A549 (cell line): Measurements from ENCODE around the gene FAM131A. TPM values are rescaled to one million over a fixed set of nuclear protein-coding genes. Genes with fewer than 3 reads are reported as not detected.

ENCODE experiments used
- ATAC-seq, 2 experiments: fragments of 200-7000 bp in 1 of 2; fragments of >200 bp in 1 of 2; cut with Nextera tagmentation in 1 of 2; cut with Tn5 transposase in 1 of 2; 3 replicates each; pipeline versions ENCODE4 v1.8.0 to v1.9.1; 2018 to 2020; ENCODE audit warnings: mild to moderate bottlenecking in 1 of 2, moderate library complexity in 1 of 2
- CTCF ChIA-PET: fragments of 300-600 bp; sonication (Branson Sonifier 250); formaldehyde crosslinking; extraction: SDS; loops from one replicate; lab custom pipeline; 2021; ENCODE audit warnings: antibody characterized with exemption, inconsistent platforms; lab: Yijun Ruan, JAX
- POLR2A ChIA-PET: fragments of 350-600 bp; formaldehyde crosslinking; extraction: SDS; loops from one replicate; lab custom pipeline; 2021; ENCODE audit warnings: antibody characterized with exemption, inconsistent platforms; lab: Yijun Ruan, JAX
- DNase-seq, 2 experiments: peaks; one replicate each; pipeline versions ENCODE4 v3.0.0 to v3.0.0-alpha.2; 2011 to 2016; ENCODE audit warnings: low read depth in 1 of 2, low spot score in 1 of 2
- FAIRE-seq: peaks from 2 replicates; lab custom pipeline; 2011; peaks lifted over from hg19 to GRCh38; lab: Jason Lieb, UNC
- H3K27ac ChIP-seq, 2 experiments: fragments of >200 bp; sonication (Bioruptor Twin); formaldehyde crosslinking; 3 replicates each; pipeline ENCODE4 v1.5.1; 2016 to 2017
- H3K4me1 ChIP-seq: fragments of >200 bp; sonication (Bioruptor Twin); formaldehyde crosslinking; 3 replicates; pipeline ENCODE4 v1.6.1; 2016
- H3K4me2 ChIP-seq: fragments of >200 bp; sonication (Bioruptor Twin); formaldehyde crosslinking; 3 replicates; pipeline ENCODE4 v1.6.1; 2016
- H3K4me3 ChIP-seq: fragments of >200 bp; sonication (Bioruptor Twin); formaldehyde crosslinking; 3 replicates; pipeline ENCODE4 v1.5.1; 2016
- H3K9me3 ChIP-seq: fragments of >200 bp; sonication (Bioruptor Twin); formaldehyde crosslinking; 3 replicates; pipeline ENCODE4 v1.6.1; 2016
- BHLHE40 ChIP-seq: IDR thresholded peaks from 2 replicates; pipeline ENCODE4 v1.6.1; 2012; ENCODE audit warnings: low read depth, low read length, inconsistent platforms
- ESRRA ChIP-seq: fragments of 150-350 bp; IDR thresholded peaks from 2 replicates; pipeline ENCODE4 v1.6.1; 2014; ENCODE audit warnings: mild to moderate bottlenecking, low read length, borderline replicate concordance
- FOSL2 ChIP-seq, 2 experiments: fragments of 450-650 bp in 1 of 2; fragments of >200 bp in 1 of 2; sonication (Bioruptor Twin) in 1 of 2; formaldehyde crosslinking; IDR thresholded peaks; 2 replicates each; pipeline versions ENCODE4 v1.5.0 to v1.6.1; 2016 to 2020; ENCODE audit warnings: mild to moderate bottlenecking in 1 of 2, moderate library complexity in 1 of 2
- GATA3 ChIP-seq: IDR thresholded peaks from 2 replicates; pipeline ENCODE4 v1.6.1; 2012; ENCODE audit warnings: borderline replicate concordance
- JUNB ChIP-seq: fragments of >200 bp; sonication (Bioruptor Twin); formaldehyde crosslinking; IDR thresholded peaks from 2 replicates; pipeline ENCODE4 v1.6.1; 2016
- MAFK ChIP-seq: fragments of 450-650 bp; IDR thresholded peaks from 2 replicates; pipeline ENCODE4 v1.6.1; 2014; ENCODE audit not compliant: partially characterized antibody
- NFE2L2 ChIP-seq: fragments of 150-350 bp; conservative IDR thresholded peaks from 2 replicates; pipeline ENCODE4 v1.6.1; 2014; ENCODE audit warnings: low read length
- NPAS2 ChIP-seq: fragments of 250-450 bp; sonication (Bioruptor Pico); IDR thresholded peaks from 2 replicates; pipeline ENCODE4 v1.8.0; 2022; ENCODE audit warnings: mild to moderate bottlenecking, moderate library complexity, borderline replicate concordance
- RAD21 ChIP-seq, 2 experiments: fragments of >200 bp in 1 of 2; sonication (Bioruptor Twin) in 1 of 2; formaldehyde crosslinking in 1 of 2; IDR thresholded peaks in 1 of 2; conservative IDR thresholded peaks in 1 of 2; 2 replicates in 1 of 2; 3 replicates in 1 of 2; pipeline ENCODE4 v1.6.1; 2012 to 2018; ENCODE audit warnings: inconsistent platforms in 1 of 2
- RARB ChIP-seq: fragments of 250-450 bp; sonication (Bioruptor Pico); IDR thresholded peaks from 2 replicates; pipeline ENCODE4 v1.8.0; 2021; ENCODE audit warnings: mild to moderate bottlenecking, moderate library complexity
- RNF2 ChIP-seq: fragments of 200-600 bp; sonication (generic); IDR thresholded peaks from 2 replicates; pipeline ENCODE4 v1.6.1; 2016; ENCODE audit warnings: low read depth, mild to moderate bottlenecking, antibody characterized with exemption, moderate library complexity, borderline replicate concordance
- SMC3 ChIP-seq: fragments of >200 bp; sonication (Bioruptor Twin); formaldehyde crosslinking; IDR thresholded peaks from 3 replicates; pipeline ENCODE4 v1.6.1; 2018; ENCODE audit warnings: inconsistent platforms
- ZC3H11A ChIP-seq: fragments of 450-650 bp; IDR thresholded peaks from 2 replicates; pipeline ENCODE4 v1.6.1; 2014; ENCODE audit warnings: antibody characterized with exemption, mild to moderate bottlenecking
- ZSCAN20 ChIP-seq: fragments of 250-450 bp; sonication (Bioruptor Pico); IDR thresholded peaks from 2 replicates; pipeline ENCODE4 v1.8.0; 2022; ENCODE audit warnings: mild to moderate bottlenecking, moderate library complexity
- WGBS: methylation state at CpG from one replicate; pipeline ENCODE4 v1.1.6; 2017; ENCODE audit errors: missing lambda C conversion rate; 5-methylcytosine and 5-hydroxymethylcytosine counted together
- polyA plus RNA-seq, 4 experiments: library from polyadenylated mRNA; depleted of rRNA in 3 of 4; stranded (reverse); fragments of >200 nt; fragmentation: RNase III in 1 of 4; extraction: RNeasy Plus Mini Kit Qiagen cat#74134 plus additional on column Dnase treatment in 1 of 4; gene quantifications; 2 replicates in 3 of 4; 3 replicates in 1 of 4; pipeline ENCODE4 v1.2.3, GENCODE V29; 2011 to 2017
- TF ChIP-seq, protein P1 (sequence below): fragments of 250-450 bp; sonication (Bioruptor Pico); IDR thresholded peaks from 2 replicates; pipeline ENCODE4 v1.5.0; 2021; ENCODE audit warnings: mild to moderate bottlenecking, moderate library complexity, borderline replicate concordance
- TF ChIP-seq, protein P2 (sequence below): fragments of >200 bp; sonication (Bioruptor Twin); formaldehyde crosslinking; IDR thresholded peaks from 3 replicates; pipeline ENCODE4 v1.6.1; 2016
- TF ChIP-seq, protein P3 (sequence below): fragments of 450-650 bp; IDR thresholded peaks from 2 replicates; pipeline ENCODE4 v1.6.1; 2014; ENCODE audit warnings: antibody characterized with exemption
- TF ChIP-seq, protein P4 (sequence below): IDR thresholded peaks from 2 replicates; pipeline ENCODE4 v1.6.1; 2012; ENCODE audit warnings: low read depth, borderline replicate concordance

The FAM131A gene
- polyA plus RNA-seq, 2 of the 4 experiments (the other 2 are of a cell fraction) = 5.2 to 6.1 TPM

DNA sequence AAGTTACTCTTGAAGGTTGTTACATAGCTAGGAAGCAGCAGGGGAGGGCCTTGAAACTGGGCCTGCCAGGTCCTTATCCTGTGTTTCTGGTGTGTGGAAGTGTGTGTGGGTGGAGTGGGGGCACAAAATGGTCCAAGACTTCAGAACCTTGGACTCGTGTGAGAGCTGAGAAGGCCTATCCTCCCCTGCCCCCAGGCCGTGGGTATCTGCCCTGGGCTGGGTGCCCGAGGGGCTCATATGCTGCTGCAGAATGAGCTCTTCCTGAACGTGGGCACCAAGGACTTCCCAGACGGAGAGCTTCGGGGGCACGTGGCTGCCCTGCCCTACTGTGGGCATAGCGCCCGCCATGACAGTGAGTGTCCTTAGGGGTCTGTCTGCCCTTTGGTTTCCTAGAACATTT, 46.9 kb downstream of the FAM131A start:
- no peak overlapping the region for H3K4me2 ChIP-seq
- TF ChIP-seq FOSL2 (IDR thresholded peaks at IDR 0.05) (no peak), FOSL2 (CRISPR knock-in tag; IDR thresholded peaks at IDR 0.05) (no peak), ESRRA (no peak), ZC3H11A (no peak), RAD21 (conservative IDR thresholded peaks at IDR 0.05 in 1 of 2, IDR thresholded peaks at IDR 0.05 in 1 of 2) (no peak), RNF2 (no peak), BHLHE40 (no peak)
- no peaks in the 10 kb centered on the region for H3K4me1 ChIP-seq
- H3K4me3 ChIP-seq = no peak overlapping the region
- WGBS = 56% methylated on average over 7 of the region's 9 CpGs
- ATAC-seq = no peak
- FAIRE-seq = no peak
- no peak for DNase-seq
- H3K27ac ChIP-seq = no peak overlapping the region
- no peaks in the 10 kb centered on the region for H3K9me3 ChIP-seq
- ChIA-PET POLR2A (no interaction called here), CTCF (interaction anchor here (0.5 to 3.3 kb wide), 4 partner anchors 13 to 156 kb away, joined by 3 to 16 read pairs (median 8); no protein-coding TSS in a partner anchor)

DNA sequence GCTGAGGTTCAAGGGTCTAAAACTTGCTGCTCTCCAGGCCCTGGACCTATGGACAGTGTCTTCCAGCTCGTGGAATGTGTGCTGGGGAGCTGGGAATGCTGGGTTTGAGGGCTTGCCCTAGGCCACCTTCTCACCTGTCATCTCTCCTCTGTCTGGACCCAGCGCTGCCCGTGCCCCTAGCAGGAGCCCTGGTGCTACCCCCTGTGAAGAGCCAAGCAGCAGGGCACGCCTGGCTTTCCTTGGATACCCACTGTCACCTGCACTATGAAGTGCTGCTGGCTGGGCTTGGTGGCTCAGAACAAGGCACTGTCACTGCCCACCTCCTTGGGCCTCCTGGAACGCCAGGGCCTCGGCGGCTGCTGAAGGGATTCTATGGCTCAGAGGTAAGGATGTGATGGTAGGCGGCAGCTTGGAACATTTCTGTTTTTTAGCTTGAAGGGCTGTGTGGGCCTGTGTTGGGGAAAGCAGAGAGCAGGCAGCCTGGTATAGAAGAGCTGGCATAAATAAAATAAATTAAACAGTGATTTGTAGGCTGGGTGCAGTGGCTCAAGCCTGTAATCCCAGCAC, 47.5 kb downstream of the FAM131A start:
- CTCF ChIA-PET = interaction anchor here (0.8 to 3.3 kb wide), 3 partner anchors 13 to 155 kb away, joined by 4 to 16 read pairs (median 13); no protein-coding TSS in a partner anchor
- DNase-seq (no peak), FAIRE-seq (no peak), ATAC-seq (no peak)
- 76% methylated on average over 7 of the region's 8 CpGs for WGBS
- POLR2A ChIA-PET = no interaction called here
- no peak overlapping the region for H3K27ac ChIP-seq
- H3K9me3 ChIP-seq = no peaks in the 10 kb centered on the region
- H3K4me1 ChIP-seq = no peaks in the 10 kb centered on the region
- TF ChIP-seq MAFK (no peak), ZSCAN20 (CRISPR knock-in tag) (no peak), ZC3H11A (no peak), JUNB (no peak), RARB (CRISPR knock-in tag) (no peak), NFE2L2 (no peak), SMC3 (no peak), NPAS2 (CRISPR knock-in tag) (no peak), GATA3 (no peak)
- TF ChIP-seq, protein P1, sequence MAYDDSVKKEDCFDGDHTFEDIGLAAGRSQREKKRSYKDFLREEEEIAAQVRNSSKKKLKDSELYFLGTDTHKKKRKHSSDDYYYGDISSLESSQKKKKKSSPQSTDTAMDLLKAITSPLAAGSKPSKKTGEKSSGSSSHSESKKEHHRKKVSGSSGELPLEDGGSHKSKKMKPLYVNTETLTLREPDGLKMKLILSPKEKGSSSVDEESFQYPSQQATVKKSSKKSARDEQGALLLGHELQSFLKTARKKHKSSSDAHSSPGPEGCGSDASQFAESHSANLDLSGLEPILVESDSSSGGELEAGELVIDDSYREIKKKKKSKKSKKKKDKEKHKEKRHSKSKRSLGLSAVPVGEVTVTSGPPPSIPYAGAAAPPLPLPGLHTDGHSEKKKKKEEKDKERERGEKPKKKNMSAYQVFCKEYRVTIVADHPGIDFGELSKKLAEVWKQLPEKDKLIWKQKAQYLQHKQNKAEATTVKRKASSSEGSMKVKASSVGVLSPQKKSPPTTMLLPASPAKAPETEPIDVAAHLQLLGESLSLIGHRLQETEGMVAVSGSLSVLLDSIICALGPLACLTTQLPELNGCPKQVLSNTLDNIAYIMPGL = no peak
- TF ChIP-seq, protein P2, sequence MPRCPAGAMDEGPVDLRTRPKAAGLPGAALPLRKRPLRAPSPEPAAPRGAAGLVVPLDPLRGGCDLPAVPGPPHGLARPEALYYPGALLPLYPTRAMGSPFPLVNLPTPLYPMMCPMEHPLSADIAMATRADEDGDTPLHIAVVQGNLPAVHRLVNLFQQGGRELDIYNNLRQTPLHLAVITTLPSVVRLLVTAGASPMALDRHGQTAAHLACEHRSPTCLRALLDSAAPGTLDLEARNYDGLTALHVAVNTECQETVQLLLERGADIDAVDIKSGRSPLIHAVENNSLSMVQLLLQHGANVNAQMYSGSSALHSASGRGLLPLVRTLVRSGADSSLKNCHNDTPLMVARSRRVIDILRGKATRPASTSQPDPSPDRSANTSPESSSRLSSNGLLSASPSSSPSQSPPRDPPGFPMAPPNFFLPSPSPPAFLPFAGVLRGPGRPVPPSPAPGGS = no peak
- TF ChIP-seq, protein P3, sequence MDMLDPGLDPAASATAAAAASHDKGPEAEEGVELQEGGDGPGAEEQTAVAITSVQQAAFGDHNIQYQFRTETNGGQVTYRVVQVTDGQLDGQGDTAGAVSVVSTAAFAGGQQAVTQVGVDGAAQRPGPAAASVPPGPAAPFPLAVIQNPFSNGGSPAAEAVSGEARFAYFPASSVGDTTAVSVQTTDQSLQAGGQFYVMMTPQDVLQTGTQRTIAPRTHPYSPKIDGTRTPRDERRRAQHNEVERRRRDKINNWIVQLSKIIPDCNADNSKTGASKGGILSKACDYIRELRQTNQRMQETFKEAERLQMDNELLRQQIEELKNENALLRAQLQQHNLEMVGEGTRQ = no peak
- TF ChIP-seq, protein P4, sequence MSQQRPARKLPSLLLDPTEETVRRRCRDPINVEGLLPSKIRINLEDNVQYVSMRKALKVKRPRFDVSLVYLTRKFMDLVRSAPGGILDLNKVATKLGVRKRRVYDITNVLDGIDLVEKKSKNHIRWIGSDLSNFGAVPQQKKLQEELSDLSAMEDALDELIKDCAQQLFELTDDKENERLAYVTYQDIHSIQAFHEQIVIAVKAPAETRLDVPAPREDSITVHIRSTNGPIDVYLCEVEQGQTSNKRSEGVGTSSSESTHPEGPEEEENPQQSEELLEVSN = no peak
- no peak overlapping the region for H3K4me2 ChIP-seq
- H3K4me3 ChIP-seq = no peak overlapping the region
